H1 (cell line): ENCODE results near the gene PRDM10. TPM values are rescaled to one million over a fixed set of nuclear protein-coding genes. Genes with fewer than 3 reads are reported as not detected.

ENCODE experiments used
- CTCF ChIA-PET: fragments of 300-600 bp; sonication (Branson Sonifier 250); formaldehyde crosslinking; loops from one replicate; lab custom pipeline; 2021; ENCODE audit not compliant: partially characterized antibody; lab: Charles Lee
- POLR2A ChIA-PET: fragments of 300-600 bp; sonication (Branson Sonifier 250); formaldehyde crosslinking; loops from one replicate; lab custom pipeline; 2021; ENCODE audit warnings: inconsistent platforms; ENCODE audit not compliant: partially characterized antibody; lab: Charles Lee
- DNase-seq, 2 experiments: peaks; one replicate each; pipeline versions ENCODE4 v3.0.0 to v3.0.0-alpha.2; 2010 to 2022; ENCODE audit warnings: low spot score in 2 of 2, low read depth in 1 of 2, mixed read lengths in 1 of 2
- FAIRE-seq: peaks from 2 replicates; lab custom pipeline; 2011; peaks lifted over from hg19 to GRCh38; lab: Jason Lieb, UNC
- H2AFZ ChIP-seq: 2 replicates; pipeline ENCODE4 v1.8.1; 2012; ENCODE audit warnings: low read length, inconsistent platforms
- H2AK5ac ChIP-seq: 2 replicates; pipeline ENCODE4 v1.6.1; 2013; ENCODE audit warnings: low read depth, low read length
- H2BK120ac ChIP-seq: replicated peaks from 2 replicates; pipeline ENCODE3; 2013; ENCODE audit warnings: low read depth, low read length, inconsistent platforms
- H2BK12ac ChIP-seq: 2 replicates; pipeline ENCODE4 v1.6.1; 2013; ENCODE audit warnings: low read depth, low read length
- H2BK15ac ChIP-seq: 2 replicates; pipeline ENCODE4 v1.6.1; 2013; ENCODE audit warnings: low read length
- H2BK20ac ChIP-seq: 2 replicates; pipeline ENCODE4 v1.6.1; 2013; ENCODE audit warnings: low read length
- H2BK5ac ChIP-seq: 2 replicates; pipeline ENCODE4 v1.6.1; 2013; ENCODE audit warnings: low read depth, low read length
- H3K14ac ChIP-seq: 2 replicates; pipeline ENCODE4 v1.6.1; 2013; ENCODE audit warnings: inconsistent platforms; ENCODE audit not compliant: insufficient read length
- H3K18ac ChIP-seq: 2 replicates; pipeline ENCODE4 v1.6.1; 2013; ENCODE audit warnings: low read length; ENCODE audit errors: extremely low read depth
- H3K23ac ChIP-seq: 2 replicates; pipeline ENCODE4 v1.6.1; 2013; ENCODE audit warnings: inconsistent platforms; ENCODE audit not compliant: insufficient read length
- H3K23me2 ChIP-seq: 2 replicates; pipeline ENCODE4 v1.6.1; 2013; ENCODE audit warnings: low read depth, low read length
- H3K27ac ChIP-seq: 2 replicates; pipeline ENCODE4 v1.6.1; 2011; ENCODE audit warnings: low read depth, low read length, inconsistent platforms
- H3K27me3 ChIP-seq, 4 experiments: replicated peaks in 1 of 4; 1 replicate in 1 of 4; 2 replicates in 3 of 4; pipeline versions ENCODE4 v1.6.1 to v1.8.1; 2011 to 2013; ENCODE audit warnings: low read length in 3 of 4, mild to moderate bottlenecking in 3 of 4, inconsistent platforms in 2 of 4, mixed read lengths in 2 of 4, moderate library complexity in 1 of 4; ENCODE audit not compliant: control insufficient read depth in 3 of 4, insufficient read depth in 3 of 4; ENCODE audit errors: extremely low read depth in 1 of 4
- H3K36me3 ChIP-seq, 4 experiments: 2 replicates each; pipeline versions ENCODE4 v1.6.1 to v1.8.1; 2011 to 2013; ENCODE audit warnings: mild to moderate bottlenecking in 4 of 4, low read length in 3 of 4, moderate library complexity in 2 of 4, control low read depth in 1 of 4, inconsistent platforms in 1 of 4; ENCODE audit not compliant: insufficient read depth in 4 of 4, control insufficient read depth in 2 of 4
- H3K4ac ChIP-seq: replicated peaks from 2 replicates; pipeline ENCODE3; 2013; ENCODE audit warnings: low read length, low read depth, mixed read lengths, inconsistent platforms; ENCODE audit not compliant: insufficient read length
- H3K4me1 ChIP-seq, 4 experiments: replicated peaks in 1 of 4; 1 replicate in 1 of 4; 2 replicates in 3 of 4; pipeline versions ENCODE4 v1.6.1 to v1.8.1; 2011 to 2013; ENCODE audit warnings: low read length in 3 of 4, inconsistent platforms in 2 of 4, mixed read lengths in 1 of 4; ENCODE audit not compliant: insufficient read depth in 4 of 4, control insufficient read depth in 3 of 4
- H3K4me2 ChIP-seq, 2 experiments: 2 replicates each; pipeline versions ENCODE4 v1.6.1 to v1.8.1; 2011 to 2013; ENCODE audit warnings: low read depth in 2 of 2, low read length in 2 of 2, control low read depth in 1 of 2, inconsistent platforms in 1 of 2, mild to moderate bottlenecking in 1 of 2; ENCODE audit not compliant: insufficient read depth in 1 of 2
- H3K4me3 ChIP-seq, 4 experiments: fragments of 200-600, 300-600 bp in 1 of 4; sonication (generic), shearing (Covaris generic), sonication (Bioruptor Twin) in 1 of 4; 2 replicates each; pipeline versions ENCODE4 v1.5.1 to v1.8.1; 2011 to 2016; ENCODE audit warnings: low read length in 4 of 4, low read depth in 3 of 4, control low read depth in 2 of 4, inconsistent platforms in 2 of 4, mild to moderate bottlenecking in 2 of 4, mixed read lengths in 1 of 4, moderate library complexity in 1 of 4; ENCODE audit not compliant: insufficient read depth in 2 of 4; ENCODE audit errors: extremely low read depth in 1 of 4
- H3K56ac ChIP-seq: replicated peaks from 2 replicates; pipeline ENCODE3; 2013; ENCODE audit warnings: low read depth, mild to moderate bottlenecking, mixed read lengths, low read length, inconsistent platforms; ENCODE audit not compliant: insufficient read length
- H3K79me1 ChIP-seq: 2 replicates; pipeline ENCODE4 v1.6.1; 2013; ENCODE audit warnings: low read depth, low read length, control low read depth
- H3K79me2 ChIP-seq, 2 experiments: 2 replicates each; pipeline versions ENCODE4 v1.6.1 to v1.8.1; 2012 to 2013; ENCODE audit warnings: low read length in 2 of 2, mild to moderate bottlenecking in 2 of 2, inconsistent platforms in 1 of 2; ENCODE audit not compliant: insufficient read depth in 2 of 2, control insufficient read depth in 1 of 2
- H3K9ac ChIP-seq, 4 experiments: replicated peaks in 1 of 4; 1 replicate in 1 of 4; 2 replicates in 3 of 4; pipeline versions ENCODE4 v1.6.1 to v1.8.1; 2011 to 2013; ENCODE audit warnings: low read depth in 3 of 4, low read length in 3 of 4, control low read depth in 2 of 4, mild to moderate bottlenecking in 2 of 4, moderate library complexity in 2 of 4, inconsistent platforms in 1 of 4; ENCODE audit errors: extremely low read depth in 1 of 4
- H3K9me3 ChIP-seq, 2 experiments: 2 replicates each; pipeline versions ENCODE4 v1.6.1 to v1.8.1; 2012 to 2013; ENCODE audit warnings: mild to moderate bottlenecking in 2 of 2, moderate library complexity in 2 of 2, control low read depth in 1 of 2, inconsistent platforms in 1 of 2, low read depth in 1 of 2, low read length in 1 of 2, mixed read lengths in 1 of 2; ENCODE audit not compliant: insufficient read depth in 2 of 2
- H4K20me1 ChIP-seq, 2 experiments: replicated peaks in 1 of 2; 2 replicates each; pipeline versions ENCODE3 to v1.8.1; 2011 to 2013; ENCODE audit warnings: inconsistent platforms in 2 of 2, low read length in 2 of 2, mild to moderate bottlenecking in 1 of 2; ENCODE audit not compliant: insufficient read depth in 2 of 2, control insufficient read depth in 1 of 2
- H4K5ac ChIP-seq: 2 replicates; pipeline ENCODE4 v1.6.1; 2013; ENCODE audit warnings: low read length, low read depth, mixed read lengths, inconsistent platforms; ENCODE audit not compliant: insufficient read length
- H4K8ac ChIP-seq: 2 replicates; pipeline ENCODE4 v1.8.0; 2013; ENCODE audit warnings: mild to moderate bottlenecking, moderate library complexity, low read length, inconsistent platforms; ENCODE audit not compliant: insufficient read depth; ENCODE audit errors: extremely low read depth
- H4K91ac ChIP-seq: replicated peaks from 2 replicates; pipeline ENCODE3; 2013; ENCODE audit warnings: low read length, mixed read lengths, inconsistent platforms; ENCODE audit not compliant: insufficient read length
- ASH2L ChIP-seq: fragments of 200-600, 300-600 bp; sonication (generic); IDR thresholded peaks from one replicate; pipeline ENCODE4 v1.7.1; 2017; ENCODE audit warnings: low read length
- EGR1 ChIP-seq: IDR thresholded peaks from 2 replicates; pipeline ENCODE4 v1.6.1; 2011; ENCODE audit warnings: low read depth, low read length, borderline replicate concordance
- EP300 ChIP-seq, 2 experiments: IDR thresholded peaks; 1 replicate in 1 of 2; 2 replicates in 1 of 2; pipeline ENCODE4 v1.6.1; 2011 to 2012; ENCODE audit warnings: low read depth in 2 of 2, low read length in 2 of 2, mild to moderate bottlenecking in 2 of 2, borderline replicate concordance in 1 of 2, inconsistent platforms in 1 of 2, moderate library complexity in 1 of 2
- JUN ChIP-seq: IDR thresholded peaks from 2 replicates; pipeline ENCODE4 v1.6.1; 2011; ENCODE audit warnings: low read depth, mild to moderate bottlenecking, improper control_type of control experiment, low read length
- JUND ChIP-seq: IDR thresholded peaks from 2 replicates; pipeline ENCODE4 v1.6.1; 2011; ENCODE audit warnings: mild to moderate bottlenecking, improper control_type of control experiment, low read length
- KDM4A ChIP-seq: IDR thresholded peaks from one replicate; pipeline ENCODE4 v1.7.1; 2012; ENCODE audit warnings: low read depth, mild to moderate bottlenecking, moderate library complexity, low read length, inconsistent platforms; ENCODE audit not compliant: severe bottlenecking
- MAFK ChIP-seq: IDR thresholded peaks from 2 replicates; pipeline ENCODE4 v1.6.1; 2012; ENCODE audit warnings: low read depth, mild to moderate bottlenecking, improper control_type of control experiment, low read length
- NANOG ChIP-seq: IDR thresholded peaks from 2 replicates; pipeline ENCODE4 v1.6.1; 2011; ENCODE audit warnings: low read length, low read depth, mild to moderate bottlenecking, inconsistent platforms; ENCODE audit not compliant: insufficient read depth, poor library complexity, severe bottlenecking
- POU5F1 ChIP-seq: IDR thresholded peaks from 2 replicates; pipeline ENCODE4 v1.6.1; 2011; ENCODE audit warnings: low read depth, mild to moderate bottlenecking, low read length, moderate library complexity
- RBBP5 ChIP-seq: IDR thresholded peaks from 2 replicates; pipeline ENCODE4 v1.7.1; 2012; ENCODE audit warnings: low read depth, mild to moderate bottlenecking, inconsistent platforms, low read length, moderate library complexity, borderline replicate concordance
- RFX5 ChIP-seq: IDR thresholded peaks from 2 replicates; pipeline ENCODE4 v1.6.1; 2011; ENCODE audit warnings: low read depth, low read length, improper control_type of control experiment, borderline replicate concordance
- SAP30 ChIP-seq: fragments of 300-600 bp; sonication (generic); IDR thresholded peaks from 2 replicates; pipeline ENCODE4 v1.7.1; 2012; ENCODE audit warnings: low read length, moderate library complexity, mild to moderate bottlenecking, inconsistent platforms; ENCODE audit not compliant: insufficient read depth, insufficient replicate concordance
- TCF12 ChIP-seq: IDR thresholded peaks from 2 replicates; pipeline ENCODE4 v1.6.1; 2011; ENCODE audit warnings: low read depth, mild to moderate bottlenecking, low read length
- WGBS, 2 experiments: shearing (Covaris generic) in 1 of 2; methylation state at CpG; one replicate each; pipeline versions ENCODE4 v1.1.6 to v1.1.7; 2013 to 2015; ENCODE audit warnings: low lambda C conversion rate in 2 of 2, mixed read lengths in 2 of 2, inconsistent platforms in 1 of 2, low coverage in 1 of 2, missing lambda C conversion rate in 1 of 2; ENCODE audit not compliant: insufficient replicate concordance in 2 of 2, insufficient coverage in 1 of 2, insufficient read length in 1 of 2; ENCODE audit errors: extremely low coverage in 1 of 2, missing lambda C conversion rate in 1 of 2; 5-methylcytosine and 5-hydroxymethylcytosine counted together
- polyA plus RNA-seq, 7 experiments: library from polyadenylated mRNA; depleted of rRNA in 3 of 7; stranded (reverse) in 5 of 7; unstranded in 2 of 7; fragments of >200 nt in 5 of 7; fragments of 200-250 nt in 2 of 7; gene quantifications; 1 replicate in 5 of 7; 2 replicates in 1 of 7; 4 replicates in 1 of 7; pipeline versions ENCODE4 v1.2.1 to v1.2.3, GENCODE V29; 2011 to 2013; ENCODE audit warnings: missing spikeins in 2 of 7, mixed read lengths in 2 of 7
- total RNA-seq: library from RNA; stranded (reverse); fragmentation: NEBNext Ultra II Directional; extraction: Animal tissue kit (Norgen Biotek cat#: 25700); gene quantifications from 2 replicates; pipeline ENCODE4 v1.2.1, GENCODE V29; 2021
- TF ChIP-seq, protein P1 (sequence below): IDR thresholded peaks from 2 replicates; pipeline ENCODE4 v1.6.1; 2012; ENCODE audit warnings: inconsistent platforms

Gene PRDM10
- total and polyA plus RNA-seq, 2 of the 8 experiments (the other 6 are each of a cell fraction or from before 2014, with no cell fraction given): 15.5 to 19.2 TPM

DNA sequence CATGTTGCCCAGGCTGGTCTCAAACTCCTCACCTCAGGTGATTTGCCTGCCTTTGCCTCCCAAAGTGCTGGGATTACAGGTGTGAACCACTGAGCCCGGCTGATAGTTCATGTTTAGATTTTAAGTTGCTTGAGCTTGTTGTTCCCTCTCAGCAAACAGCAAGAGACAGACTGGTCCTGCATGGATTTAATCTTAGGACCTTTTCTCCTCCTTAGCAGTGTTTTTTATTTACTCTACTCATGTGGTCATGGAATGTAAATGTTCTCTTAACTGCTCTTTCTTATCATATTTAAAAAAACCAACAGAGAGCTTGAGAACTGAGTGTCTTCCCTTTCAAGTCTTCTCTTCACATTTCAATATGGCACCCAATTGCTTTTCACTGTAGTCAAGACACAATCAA is 22.7 kb upstream of the PRDM10 start:
- Histone ChIP-seq H3K56ac (no peak overlapping the region), H2BK12ac (no peak overlapping the region), H4K8ac (no peak overlapping the region), H3K23me2 (no peaks in the 10 kb centered on the region), H3K14ac (no peak overlapping the region), H3K36me3 (no peaks in the 10 kb centered on the region), H2BK15ac (no peak overlapping the region), H3K4ac (no peak overlapping the region), H3K18ac (no peak overlapping the region), H3K9me3 (peaks cover 0 to 7% of the 10 kb centered on the region in 2 experiments; a peak in 1 of 4 replicates), H3K4me3 (no peak overlapping the region), H3K27ac (no peak overlapping the region), H2AFZ (no peak overlapping the region), H4K91ac (no peak overlapping the region), H2BK5ac (no peak overlapping the region), H3K27me3 (no peaks in the 10 kb centered on the region), H3K79me2 (no peaks in the 10 kb centered on the region), H2AK5ac (no peak overlapping the region), H2BK20ac (no peak overlapping the region), H4K5ac (no peak overlapping the region), H4K20me1 (no peaks in the 10 kb centered on the region), H2BK120ac (no peak overlapping the region), H3K79me1 (no peaks in the 10 kb centered on the region), H3K4me1 (no peaks in the 10 kb centered on the region; a peak in 1 of 7 replicates), H3K4me2 (no peak overlapping the region), H3K9ac (no peak overlapping the region), H3K23ac (no peak overlapping the region)
- WGBS, 2 experiments: 87% methylated on average over 1 of the region's 1 CpG; no CpG with 5 or more reads in 1 of the 2 experiments
- FAIRE-seq (no peak), DNase-seq (no peak)
- TF ChIP-seq, protein P1, sequence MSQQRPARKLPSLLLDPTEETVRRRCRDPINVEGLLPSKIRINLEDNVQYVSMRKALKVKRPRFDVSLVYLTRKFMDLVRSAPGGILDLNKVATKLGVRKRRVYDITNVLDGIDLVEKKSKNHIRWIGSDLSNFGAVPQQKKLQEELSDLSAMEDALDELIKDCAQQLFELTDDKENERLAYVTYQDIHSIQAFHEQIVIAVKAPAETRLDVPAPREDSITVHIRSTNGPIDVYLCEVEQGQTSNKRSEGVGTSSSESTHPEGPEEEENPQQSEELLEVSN: no peak
- TF ChIP-seq MAFK (no peak), KDM4A (no peak), RBBP5 (no peak), JUND (no peak), POU5F1 (no peak), NANOG (no peak), RFX5 (no peak), SAP30 (no peak), EGR1 (no peak), JUN (no peak), EP300 (IDR thresholded peaks at IDR 0.05; ENCODE audit: borderline replicate concordance in 1 of 2, low read depth in 2 of 2, low read length in 2 of 2) (no peak), TCF12 (no peak), ASH2L (no peak)
- POLR2A ChIA-PET: interaction anchor here (1.2 kb wide), 1 partner anchor 22 kb away, joined by 4 read pairs; no protein-coding TSS in a partner anchor
- CTCF ChIA-PET: no interaction called here
